Measurements from ENCODE around the gene SHROOM2. TPM values are rescaled to one million over a fixed set of nuclear protein-coding genes. Genes with fewer than 3 reads are reported as not detected.

The SHROOM2 gene
- polyA plus RNA-seq, 1 donor (not counting 4 experiments of a cell fraction or from before 2014, with no cell fraction given) = 3.3 TPM

DNA sequence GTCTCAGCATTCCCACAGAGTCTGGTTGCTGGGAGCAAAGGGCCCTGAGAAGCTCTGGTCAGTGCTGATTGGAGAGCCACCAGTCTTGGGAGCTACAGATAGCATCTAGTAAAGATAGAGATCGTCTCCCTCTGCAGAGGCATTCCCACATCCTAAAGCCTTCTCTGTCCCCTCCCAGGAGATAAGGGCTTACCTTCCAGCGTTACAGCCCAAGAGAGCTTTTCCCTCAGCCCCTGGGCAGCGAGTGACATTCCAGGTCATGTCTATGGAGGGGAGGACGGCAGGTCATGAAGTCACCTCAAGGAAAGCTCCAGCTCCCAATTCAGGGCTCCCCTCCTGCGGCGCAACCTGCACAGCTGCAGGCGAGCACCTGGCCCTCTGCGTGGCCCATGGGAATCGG lies 210.8 kb downstream of the SHROOM2 start:
- Histone ChIP-seq H3K4me2 (ENCODE audit: control insufficient read depth, extremely low read depth, insufficient read depth, low read depth, low read length) (no peak overlapping the region), H3K4me3 (ENCODE audit: control insufficient read depth in 2 of 3, extremely low read depth in 1 of 3, insufficient read depth in 2 of 3, low read depth in 1 of 3, low read length in 3 of 3) (no peak overlapping the region), H3K9me3 (ENCODE audit: control insufficient read depth, low read depth, low read length) (peaks cover 2% of the 10 kb centered on the region), H4K20me1 (ENCODE audit: control insufficient read depth, extremely low read depth, insufficient read depth, low read length) (no peaks in the 10 kb centered on the region), H3K27ac (ENCODE audit: control insufficient read depth, insufficient read depth, low read length) (no peak overlapping the region), H3K9ac (ENCODE audit: control insufficient read depth, extremely low read depth, insufficient read depth, low read length) (no peak overlapping the region), H3K4me1 (ENCODE audit: control insufficient read depth, extremely low read depth, insufficient read depth, low read length) (no peaks in the 10 kb centered on the region), H3K27me3 (ENCODE audit: control insufficient read depth, extremely low read depth, insufficient read depth, low read length) (no peaks in the 10 kb centered on the region), H3K79me2 (ENCODE audit: control insufficient read depth, insufficient read depth, low read length) (no peaks in the 10 kb centered on the region), H3K9me1 (ENCODE audit: control insufficient read depth, extremely low read depth, insufficient read depth, low read length) (no peaks in the 10 kb centered on the region), H2AFZ (ENCODE audit: control insufficient read depth, low read length) (no peak overlapping the region), H3K36me3 (ENCODE audit: control insufficient read depth in 2 of 2, extremely low read depth in 1 of 2, insufficient read depth in 2 of 2, low read length in 2 of 2) (no peaks in the 10 kb centered on the region)
- dilution Hi-C loops (cut with MboI; ENCODE audit: extremely low pct_ligation_motif_present, low sequenced_read_pairs) = no loop called here
- FAIRE-seq (no peak), DNase-seq (ENCODE audit: low read depth, low spot score) (no peak)
- TF ChIP-seq CTCF (optimal IDR thresholded peaks at IDR 0.05 in 1 of 3, IDR thresholded peaks at IDR 0.05 in 1 of 3, conservative IDR thresholded peaks at IDR 0.05 in 1 of 3; ENCODE audit: extremely low read depth in 1 of 3, insufficient read depth in 2 of 3, low read length in 3 of 3) (no peak), EZH2 (IDR thresholded peaks at IDR 0.05; ENCODE audit: low read length) (no peak)

DNA sequence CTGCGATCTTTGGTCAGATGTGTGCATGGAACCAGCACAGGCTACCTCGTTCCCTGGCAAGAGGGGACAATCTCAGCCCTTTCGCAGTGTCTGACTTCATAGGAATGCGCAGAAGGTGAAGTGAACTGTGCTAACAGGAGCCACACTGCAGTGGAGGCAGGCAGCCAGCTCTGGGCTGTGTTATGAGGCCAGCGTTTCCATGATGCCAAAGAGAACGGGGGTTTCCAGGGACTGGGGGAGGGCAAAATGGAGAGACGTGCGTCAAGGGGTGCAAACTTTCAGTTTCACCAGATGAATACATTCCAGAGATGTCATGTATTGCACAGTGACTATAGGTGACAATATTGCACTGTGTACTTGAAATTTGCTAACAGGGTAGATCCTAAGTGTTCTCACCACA lies 211.3 kb downstream of the SHROOM2 start:
- dilution Hi-C loops (cut with MboI; ENCODE audit: extremely low pct_ligation_motif_present, low sequenced_read_pairs) = no loop called here
- FAIRE-seq = no peak
- no peak overlapping the region for H3K27ac ChIP-seq (ENCODE audit: control insufficient read depth, insufficient read depth, low read length)

More for the DNA sequence above, 211.3 kb downstream of the SHROOM2 start:
- Histone ChIP-seq H3K36me3 (ENCODE audit: control insufficient read depth in 2 of 2, extremely low read depth in 1 of 2, insufficient read depth in 2 of 2, low read length in 2 of 2) (no peaks in the 10 kb centered on the region), H2AFZ (ENCODE audit: control insufficient read depth, low read length) (no peak overlapping the region), H3K9me1 (ENCODE audit: control insufficient read depth, extremely low read depth, insufficient read depth, low read length) (no peaks in the 10 kb centered on the region), H3K9me3 (ENCODE audit: control insufficient read depth, low read depth, low read length) (peaks cover 2% of the 10 kb centered on the region), H3K4me3 (ENCODE audit: control insufficient read depth in 2 of 3, extremely low read depth in 1 of 3, insufficient read depth in 2 of 3, low read depth in 1 of 3, low read length in 3 of 3) (no peak overlapping the region), H3K4me2 (ENCODE audit: control insufficient read depth, extremely low read depth, insufficient read depth, low read depth, low read length) (no peak overlapping the region), H4K20me1 (ENCODE audit: control insufficient read depth, extremely low read depth, insufficient read depth, low read length) (no peaks in the 10 kb centered on the region), H3K4me1 (ENCODE audit: control insufficient read depth, extremely low read depth, insufficient read depth, low read length) (no peaks in the 10 kb centered on the region), H3K79me2 (ENCODE audit: control insufficient read depth, insufficient read depth, low read length) (no peaks in the 10 kb centered on the region), H3K27me3 (ENCODE audit: control insufficient read depth, extremely low read depth, insufficient read depth, low read length) (no peaks in the 10 kb centered on the region), H3K9ac (ENCODE audit: control insufficient read depth, extremely low read depth, insufficient read depth, low read length) (no peak overlapping the region)
- DNase-seq (ENCODE audit: low read depth, low spot score) = no peak
- TF ChIP-seq CTCF (optimal IDR thresholded peaks at IDR 0.05 in 1 of 3, IDR thresholded peaks at IDR 0.05 in 1 of 3, conservative IDR thresholded peaks at IDR 0.05 in 1 of 3; ENCODE audit: extremely low read depth in 1 of 3, insufficient read depth in 2 of 3, low read length in 3 of 3) = no peak
- no peak for TF ChIP-seq EZH2 (IDR thresholded peaks at IDR 0.05; ENCODE audit: low read length)

Small RNA genes lying within 50 kb of the gene (small RNA-seq; reads per million reads assigned to genes)
- gene RF00019 (ENCODE audit: insufficient read length in 3 of 3, low read depth in 3 of 3, low replicate concordance in 1 of 3) = 0 reads per million in 3 experiments

Other genes with a start within 250 kb of the SHROOM2 start
- gene GPR143, start 20.6 kb upstream of the SHROOM2 start, polyA plus RNA-seq = 0.28 to 0.62 TPM (median 0.33 TPM) in 3 replicates
- gene CLDN34, start 180.9 kb downstream of the SHROOM2 start, polyA plus RNA-seq = 0.05 to 0.10 TPM in 2 of 3 replicates, not detected in the other

Data from keratinocyte (primary cell).